ENCODE results near the gene MLLT6.

MLLT6 gene

GRCh38 chr17:38745545-38745944, 40.5 kb downstream of the MLLT6 start:
- DNase-seq: no peak

- no peak for DNase-seq
Measured at GRCh38 chr17:38746004-38746848, 41.2 kb downstream of the MLLT6 start.

- DNase-seq: no peak
Measured at GRCh38 chr17:38746849-38747462, 41.9 kb downstream of the MLLT6 start.

GRCh38 chr17:38747463-38748148, 42.5 kb downstream of the MLLT6 start:
- DNase-seq: no peak

GRCh38 chr17:38748149-38748891, 43.2 kb downstream of the MLLT6 start, which contains the start of gene PCGF2:
Gene PCGF2, minus strand, starts transcription at chr17:38748336. Its CDS starts 7,934 bp downstream, at chr17:38740402.
- no peak for DNase-seq

GRCh38 chr17:38748892-38749222, 43.8 kb downstream of the MLLT6 start:
- DNase-seq: no peak

GRCh38 chr17:38749223-38750043, 44.4 kb downstream of the MLLT6 start:
- DNase-seq: no peak

GRCh38 chr17:38750044-38750311, 44.9 kb downstream of the MLLT6 start:
- no peak for DNase-seq

- no peak for DNase-seq
Measured at GRCh38 chr17:38750312-38751121, 45.4 kb downstream of the MLLT6 start.

- DNase-seq: no peak
Measured at GRCh38 chr17:38751144-38751807, 46.2 kb downstream of the MLLT6 start.

GRCh38 chr17:38751808-38752307, 46.8 kb downstream of the MLLT6 start:
- peak; percentile 82 to 92 (median 88) for DNase-seq

GRCh38 chr17:38752308-38753070, 47.4 kb downstream of the MLLT6 start, which contains the start of gene PSMB3:
Gene PSMB3, plus strand, starts transcription at chr17:38752741. Its CDS starts 86 bp downstream, at chr17:38752827.
- DNase-seq: peak; percentile 79 to 88 (median 84)

GRCh38 chr17:38753071-38753506, 48.0 kb downstream of the MLLT6 start:
- no peak for DNase-seq

- no peak for DNase-seq
Measured at GRCh38 chr17:38761612-38762011, 56.5 kb downstream of the MLLT6 start.

GRCh38 chr17:38762231-38762630, 57.2 kb downstream of the MLLT6 start:
- no peak for DNase-seq

GRCh38 chr17:38766341-38766740, 61.3 kb downstream of the MLLT6 start:
- no peak for DNase-seq

GRCh38 chr17:38768417-38768816, 63.3 kb downstream of the MLLT6 start:
- no peak for DNase-seq

- DNase-seq: no peak
Measured at GRCh38 chr17:38773258-38773657, 68.2 kb downstream of the MLLT6 start.

GRCh38 chr17:38777641-38778250, 72.7 kb downstream of the MLLT6 start:
- no peak for DNase-seq

All from activated naive CD4-positive, alpha-beta T cell (primary cell).